Tibial artery (tissue), 4 donors: ENCODE measurements around the gene DHRS9.

ENCODE experiments used
- DNase-seq, 2 donors: peaks; one replicate each; pipeline ENCODE4 v3.0.0-alpha.2; 2019
- H3K27ac ChIP-seq, 2 donors: fragments of 200-600 bp; sonication (generic) in 1 of 2; 1 replicate in 1 of 2; 2 replicates in 1 of 2; pipeline ENCODE4 v1.5.1; 2018 to 2019; ENCODE audit warnings: mild to moderate bottlenecking in 1 of 2
- H3K27me3 ChIP-seq, 2 donors: fragments of 200-600 bp; sonication (generic) in 1 of 2; one replicate each; pipeline versions ENCODE4 v1.5.1 to v1.6.0; 2016 to 2019
- H3K36me3 ChIP-seq, 3 donors: fragments of 200-600 bp; sonication (generic) in 2 of 3; one replicate each; pipeline ENCODE4 v1.5.1; 2016 to 2019; ENCODE audit warnings: mild to moderate bottlenecking in 2 of 3
- H3K4me1 ChIP-seq, 4 donors: fragments of 200-600 bp; sonication (generic) in 2 of 4; 1 replicate in 3 of 4; 2 replicates in 1 of 4; pipeline ENCODE4 v1.5.1; 2016 to 2019
- H3K4me3 ChIP-seq, 2 donors: fragments of 200-600 bp; sonication (generic) in 1 of 2; 1 replicate in 1 of 2; 2 replicates in 1 of 2; pipeline ENCODE4 v1.5.1; 2018 to 2019; ENCODE audit warnings: mild to moderate bottlenecking in 2 of 2
- H3K9me3 ChIP-seq, 3 donors: fragments of 200-600 bp; sonication (generic) in 1 of 3; one replicate each; pipeline ENCODE4 v1.5.1; 2016 to 2019
- intact Hi-C: fragments of 100-400 bp; cut with DNase I; formaldehyde crosslinking; loops from one replicate; pipeline ENCODE4 v1.15.0; 2023; ENCODE audit warnings: low total_unique reads
- TF ChIP-seq, protein P1 (sequence below), 2 experiments: fragments of 200-600 bp in 1 of 2; fragments of 450-650 bp in 1 of 2; IDR thresholded peaks; one replicate each; pipeline ENCODE4 v1.5.1; 2017 to 2019; ENCODE audit warnings: antibody characterized with exemption in 2 of 2, mild to moderate bottlenecking in 1 of 2, moderate library complexity in 1 of 2

Gene DHRS9

GRCh38 chr2:169116327-169116726 lies 47.0 kb downstream of the DHRS9 start:
- TF ChIP-seq, protein P1, sequence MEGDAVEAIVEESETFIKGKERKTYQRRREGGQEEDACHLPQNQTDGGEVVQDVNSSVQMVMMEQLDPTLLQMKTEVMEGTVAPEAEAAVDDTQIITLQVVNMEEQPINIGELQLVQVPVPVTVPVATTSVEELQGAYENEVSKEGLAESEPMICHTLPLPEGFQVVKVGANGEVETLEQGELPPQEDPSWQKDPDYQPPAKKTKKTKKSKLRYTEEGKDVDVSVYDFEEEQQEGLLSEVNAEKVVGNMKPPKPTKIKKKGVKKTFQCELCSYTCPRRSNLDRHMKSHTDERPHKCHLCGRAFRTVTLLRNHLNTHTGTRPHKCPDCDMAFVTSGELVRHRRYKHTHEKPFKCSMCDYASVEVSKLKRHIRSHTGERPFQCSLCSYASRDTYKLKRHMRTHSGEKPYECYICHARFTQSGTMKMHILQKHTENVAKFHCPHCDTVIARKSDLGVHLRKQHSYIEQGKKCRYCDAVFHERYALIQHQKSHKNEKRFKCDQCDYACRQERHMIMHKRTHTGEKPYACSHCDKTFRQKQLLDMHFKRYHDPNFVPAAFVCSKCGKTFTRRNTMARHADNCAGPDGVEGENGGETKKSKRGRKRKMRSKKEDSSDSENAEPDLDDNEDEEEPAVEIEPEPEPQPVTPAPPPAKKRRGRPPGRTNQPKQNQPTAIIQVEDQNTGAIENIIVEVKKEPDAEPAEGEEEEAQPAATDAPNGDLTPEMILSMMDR (IDR thresholded peaks at IDR 0.05): no peak
- Histone ChIP-seq H3K27ac (no peak overlapping the region), H3K4me1 (no peaks in the 10 kb centered on the region), H3K4me3 (no peak overlapping the region), H3K9me3 (no peaks in the 10 kb centered on the region), H3K27me3 (no peaks in the 10 kb centered on the region), H3K36me3 (no peaks in the 10 kb centered on the region)
- no peak for DNase-seq
- intact Hi-C loops: no loop called here

GRCh38 chr2:169116993-169117392 lies 47.6 kb downstream of the DHRS9 start:
- Histone ChIP-seq H3K4me1 (no peaks in the 10 kb centered on the region), H3K36me3 (no peaks in the 10 kb centered on the region), H3K27ac (no peak overlapping the region), H3K9me3 (no peaks in the 10 kb centered on the region), H3K4me3 (no peak overlapping the region), H3K27me3 (no peaks in the 10 kb centered on the region)
- DNase-seq: no peak
- TF ChIP-seq, protein P1 (IDR thresholded peaks at IDR 0.05): no peak
- intact Hi-C loops: no loop called here

DNA sequence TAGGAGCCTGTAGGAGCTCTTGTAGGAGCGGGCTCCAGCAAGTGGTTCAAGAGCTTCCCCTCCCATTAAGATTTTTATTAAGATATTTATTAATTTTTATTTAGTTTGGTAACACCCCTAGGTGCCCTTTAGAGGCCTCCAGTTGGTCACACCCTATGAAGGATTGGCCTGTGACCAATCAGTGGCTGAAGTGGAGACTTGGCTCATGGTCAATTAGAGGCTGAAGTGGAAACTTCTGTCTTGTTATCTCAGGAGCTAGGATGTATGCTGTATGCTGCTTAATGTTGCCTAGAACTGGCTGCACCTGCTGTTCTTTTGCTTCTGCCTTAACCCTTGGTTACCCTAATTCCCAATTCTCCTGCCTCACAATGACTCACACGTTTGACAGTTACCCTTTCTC lies 48.7 kb downstream of the DHRS9 start:
- Histone ChIP-seq H3K9me3 (no peaks in the 10 kb centered on the region), H3K36me3 (no peaks in the 10 kb centered on the region), H3K4me3 (no peak overlapping the region), H3K27me3 (no peaks in the 10 kb centered on the region), H3K4me1 (no peaks in the 10 kb centered on the region), H3K27ac (no peak overlapping the region)
- intact Hi-C loops: no loop called here
- TF ChIP-seq, protein P1 (IDR thresholded peaks at IDR 0.05): no peak
- DNase-seq: no peak

- DNase-seq: no peak
Measured at GRCh38 chr2:169119123-169119760, 49.9 kb downstream of the DHRS9 start.

DNA sequence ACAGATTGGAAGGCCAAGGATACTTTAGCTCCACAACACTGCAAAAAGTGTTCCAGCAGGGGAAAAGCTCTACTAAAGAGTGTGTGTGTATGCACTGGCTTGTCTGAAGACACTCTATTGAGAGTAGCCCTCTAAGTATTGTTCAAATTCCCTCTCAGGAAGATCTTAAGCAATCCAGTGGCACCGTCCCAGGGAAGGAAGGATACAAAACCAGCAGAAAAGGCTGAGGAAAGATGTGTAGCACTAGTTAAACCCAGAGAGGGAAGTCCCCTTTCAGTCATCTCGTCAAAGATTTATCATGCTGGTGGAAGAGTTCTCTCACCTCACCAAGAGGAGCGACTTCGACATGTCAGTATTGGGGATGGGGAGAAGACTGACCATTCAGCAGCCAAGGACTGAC lies 50.5 kb downstream of the DHRS9 start:
- Histone ChIP-seq H3K4me3 (no peak overlapping the region), H3K36me3 (no peaks in the 10 kb centered on the region), H3K9me3 (no peaks in the 10 kb centered on the region), H3K4me1 (no peaks in the 10 kb centered on the region), H3K27ac (no peak overlapping the region), H3K27me3 (no peaks in the 10 kb centered on the region)
- TF ChIP-seq, protein P1 (IDR thresholded peaks at IDR 0.05): no peak
- intact Hi-C loops: no loop called here
- no peak for DNase-seq

More at GRCh38 chr2:169119123-169119760, 49.9 kb downstream of the DHRS9 start:
- intact Hi-C loops: no loop called here
- Histone ChIP-seq H3K27ac (no peak overlapping the region), H3K36me3 (no peaks in the 10 kb centered on the region), H3K4me1 (no peaks in the 10 kb centered on the region), H3K27me3 (no peaks in the 10 kb centered on the region), H3K9me3 (no peaks in the 10 kb centered on the region), H3K4me3 (no peak overlapping the region)
- TF ChIP-seq, protein P1 (IDR thresholded peaks at IDR 0.05): no peak
